Keratinocyte (primary cell): ENCODE data around the gene TTC3. TPM values are rescaled to one million over a fixed set of nuclear protein-coding genes. Genes with fewer than 3 reads are reported as not detected.

Experiments used
- DNase-seq: peaks from one replicate; pipeline ENCODE4 v3.0.0-alpha.2; 2011; ENCODE audit warnings: low read depth, missing footprints, low spot score
- FAIRE-seq: peaks from 2 replicates; lab custom pipeline; 2011; peaks lifted over from hg19 to GRCh38; lab: Jason Lieb, UNC
- H2AFZ ChIP-seq: 2 replicates; pipeline ENCODE4 v1.6.0; 2012; ENCODE audit warnings: low read length, control low read depth, inconsistent platforms; ENCODE audit not compliant: control insufficient read depth
- H3K27ac ChIP-seq: 2 replicates; pipeline ENCODE4 v1.5.1; 2011; ENCODE audit warnings: low read length; ENCODE audit not compliant: control insufficient read depth, insufficient read depth
- H3K27me3 ChIP-seq: 3 replicates; pipeline ENCODE4 v1.6.0; 2011; ENCODE audit warnings: low read length; ENCODE audit not compliant: control insufficient read depth, insufficient read depth; ENCODE audit errors: extremely low read depth
- H3K36me3 ChIP-seq, 2 experiments: 2 replicates in 1 of 2; 3 replicates in 1 of 2; pipeline ENCODE4 v1.5.1; 2011; ENCODE audit warnings: low read length in 2 of 2, mild to moderate bottlenecking in 1 of 2; ENCODE audit not compliant: control insufficient read depth in 2 of 2, insufficient read depth in 2 of 2; ENCODE audit errors: extremely low read depth in 1 of 2
- H3K4me1 ChIP-seq: 3 replicates; pipeline ENCODE4 v1.5.1; 2011; ENCODE audit warnings: low read length; ENCODE audit not compliant: control insufficient read depth, insufficient read depth; ENCODE audit errors: extremely low read depth
- H3K4me2 ChIP-seq: 3 replicates; pipeline ENCODE4 v1.6.0; 2011; ENCODE audit warnings: low read depth, low read length; ENCODE audit not compliant: control insufficient read depth, insufficient read depth; ENCODE audit errors: extremely low read depth
- H3K4me3 ChIP-seq, 3 experiments: fragments of 200-600 bp in 1 of 3; sonication (generic) in 1 of 3; 2 replicates in 2 of 3; 3 replicates in 1 of 3; pipeline ENCODE4 v1.5.1; 2011 to 2016; ENCODE audit warnings: low read length in 3 of 3, mild to moderate bottlenecking in 3 of 3, control low read depth in 2 of 3, inconsistent platforms in 1 of 3, low read depth in 1 of 3, mixed read lengths in 1 of 3, mixed run types in 1 of 3, moderate library complexity in 1 of 3; ENCODE audit not compliant: control insufficient read depth in 2 of 3, insufficient read depth in 2 of 3; ENCODE audit errors: extremely low read depth in 1 of 3
- H3K79me2 ChIP-seq: 2 replicates; pipeline ENCODE4 v1.6.0; 2012; ENCODE audit warnings: low read length; ENCODE audit not compliant: control insufficient read depth, insufficient read depth
- H3K9ac ChIP-seq: 3 replicates; pipeline ENCODE4 v1.6.0; 2011; ENCODE audit warnings: low read length; ENCODE audit not compliant: control insufficient read depth, insufficient read depth; ENCODE audit errors: extremely low read depth
- H3K9me1 ChIP-seq: 3 replicates; pipeline ENCODE4 v1.6.0; 2011; ENCODE audit warnings: low read length; ENCODE audit not compliant: control insufficient read depth, insufficient read depth; ENCODE audit errors: extremely low read depth
- H3K9me3 ChIP-seq: 2 replicates; pipeline ENCODE4 v1.5.1; 2012; ENCODE audit warnings: low read depth, low read length; ENCODE audit not compliant: control insufficient read depth
- H4K20me1 ChIP-seq: 3 replicates; pipeline ENCODE4 v1.6.0; 2011; ENCODE audit warnings: low read length; ENCODE audit not compliant: control insufficient read depth, insufficient read depth; ENCODE audit errors: extremely low read depth
- CTCF ChIP-seq, 3 experiments: IDR thresholded peaks in 1 of 3; conservative IDR thresholded peaks in 1 of 3; optimal IDR thresholded peaks in 1 of 3; 2 replicates in 2 of 3; 3 replicates in 1 of 3; pipeline versions ENCODE3 to v1.5.1; 2011; ENCODE audit warnings: low read length in 3 of 3, mild to moderate bottlenecking in 3 of 3, moderate library complexity in 2 of 3, control low read depth in 1 of 3, inconsistent platforms in 1 of 3; ENCODE audit not compliant: insufficient read depth in 2 of 3; ENCODE audit errors: extremely low read depth in 1 of 3
- EZH2 ChIP-seq: IDR thresholded peaks from one replicate; pipeline ENCODE4 v1.6.1; 2012; ENCODE audit warnings: inconsistent platforms, mild to moderate bottlenecking, low read length, moderate library complexity
- dilution Hi-C: fragments of 300-500 bp; cut with MboI; formaldehyde crosslinking; loops from one replicate; pipeline ENCODE4 v1.7.0; 2020; ENCODE audit warnings: low sequenced_read_pairs; ENCODE audit not compliant: extremely low pct_ligation_motif_present
- polyA plus RNA-seq, 5 experiments: library from polyadenylated mRNA; depleted of rRNA in 3 of 5; stranded (reverse) in 3 of 5; stranded (forward) in 1 of 5; unstranded in 1 of 5; fragments of >200 nt; gene quantifications; 1 replicate in 1 of 5; 2 replicates in 3 of 5; 3 replicates in 1 of 5; pipeline versions ENCODE4 v1.2.1 to v1.2.3, GENCODE V29; 2011 to 2012; ENCODE audit warnings: missing spikeins in 2 of 5, low read depth in 1 of 5, low replicate concordance in 1 of 5

TTC3 gene
- polyA plus RNA-seq, 1 donor (not counting 4 experiments of a cell fraction or from before 2014, with no cell fraction given), result 38.5 TPM

- FAIRE-seq (no peak), DNase-seq (no peak)
- TF ChIP-seq EZH2 (no peak), CTCF (optimal IDR thresholded peaks at IDR 0.05 in 1 of 3, IDR thresholded peaks at IDR 0.05 in 1 of 3, conservative IDR thresholded peaks at IDR 0.05 in 1 of 3; ENCODE audit: extremely low read depth in 1 of 3, insufficient read depth in 2 of 3, low read length in 3 of 3) (peak in 1 of 3 experiments; percentile 3)
Measured at GRCh38 chr21:37028570-37028969, 44.5 kb upstream of the TTC3 start.

GRCh38 chr21:37030864-37031263 is 42.2 kb upstream of the TTC3 start:
- H4K20me1 ChIP-seq, result no peaks in the 10 kb centered on the region
- no peak for TF ChIP-seq CTCF (optimal IDR thresholded peaks at IDR 0.05 in 1 of 3, IDR thresholded peaks at IDR 0.05 in 1 of 3, conservative IDR thresholded peaks at IDR 0.05 in 1 of 3; ENCODE audit: extremely low read depth in 1 of 3, insufficient read depth in 2 of 3, low read length in 3 of 3)
- no peak for TF ChIP-seq EZH2
- dilution Hi-C loops, result no loop called here
- H2AFZ ChIP-seq, result no peak overlapping the region
- H3K9me1 ChIP-seq, result no peaks in the 10 kb centered on the region
- FAIRE-seq (no peak), DNase-seq (no peak)
- no peaks in the 10 kb centered on the region for H3K27me3 ChIP-seq
- H3K79me2 ChIP-seq, result no peaks in the 10 kb centered on the region
- H3K4me2 ChIP-seq, result no peak overlapping the region
- H3K4me3 ChIP-seq, result no peak overlapping the region
- no peaks in the 10 kb centered on the region for H3K36me3 ChIP-seq
- H3K27ac ChIP-seq, result no peak overlapping the region
- H3K9me3 ChIP-seq, result no peaks in the 10 kb centered on the region
- no peaks in the 10 kb centered on the region for H3K4me1 ChIP-seq
- H3K9ac ChIP-seq, result no peak overlapping the region

More at GRCh38 chr21:37028570-37028969, 44.5 kb upstream of the TTC3 start:
- Histone ChIP-seq H2AFZ (no peak overlapping the region), H3K4me3 (no peak overlapping the region), H3K9me1 (no peaks in the 10 kb centered on the region), H3K36me3 (no peaks in the 10 kb centered on the region), H3K27ac (no peak overlapping the region), H3K79me2 (no peaks in the 10 kb centered on the region), H4K20me1 (no peaks in the 10 kb centered on the region), H3K4me2 (no peak overlapping the region), H3K9me3 (no peaks in the 10 kb centered on the region), H3K27me3 (no peaks in the 10 kb centered on the region), H3K9ac (no peak overlapping the region), H3K4me1 (no peaks in the 10 kb centered on the region)
- dilution Hi-C loops, result no loop called here
